GM23338 (cell line): ENCODE measurements around the gene NAALADL2. TPM values are rescaled to one million over a fixed set of nuclear protein-coding genes. Genes with fewer than 3 reads are reported as not detected.

Source experiments
- ATAC-seq: fragments of 200-7000 bp; cut with Tn5 transposase; 3 replicates; pipeline ENCODE4 v1.9.1; 2020
- DNase-seq: peaks from one replicate; pipeline ENCODE4 v3.0.0-alpha.2; 2015; ENCODE audit warnings: low spot score
- H2AFZ ChIP-seq: fragments of 200-600 bp; sonication (generic); 2 replicates; pipeline ENCODE4 v1.8.0; 2016; ENCODE audit warnings: antibody characterized with exemption, mild to moderate bottlenecking, moderate library complexity
- H3F3A ChIP-seq: fragments of 200-600 bp; sonication (generic); replicated peaks from 2 replicates; pipeline ENCODE4 v1.8.0; 2017; ENCODE audit warnings: antibody characterized with exemption, mixed run types, low read depth
- H3K27ac ChIP-seq: fragments of 200-600 bp; sonication (generic); 2 replicates; pipeline ENCODE4 v1.6.1; 2016; ENCODE audit warnings: low read depth
- H3K27me3 ChIP-seq: fragments of 200-600 bp; sonication (generic); 2 replicates; pipeline ENCODE4 v1.8.0; 2016; ENCODE audit warnings: mild to moderate bottlenecking, mixed run types, moderate library complexity; ENCODE audit not compliant: insufficient read depth
- H3K36me3 ChIP-seq: fragments of 200-600 bp; sonication (generic); 2 replicates; pipeline ENCODE4 v1.8.0; 2016; ENCODE audit warnings: mild to moderate bottlenecking; ENCODE audit not compliant: insufficient read depth
- H3K4me1 ChIP-seq: fragments of 200-600 bp; sonication (generic); 2 replicates; pipeline ENCODE4 v1.8.0; 2016; ENCODE audit warnings: mild to moderate bottlenecking, moderate library complexity; ENCODE audit not compliant: insufficient read depth
- H3K4me2 ChIP-seq: fragments of 200-600 bp; sonication (generic); 2 replicates; pipeline ENCODE4 v1.7.1; 2017; ENCODE audit warnings: mixed run types
- H3K4me3 ChIP-seq: fragments of 200-600 bp; sonication (generic); 2 replicates; pipeline ENCODE4 v1.6.1; 2016; ENCODE audit warnings: mixed run types
- H3K79me2 ChIP-seq: fragments of 200-600 bp; sonication (generic); replicated peaks from 2 replicates; pipeline ENCODE4 v1.8.0; 2017; ENCODE audit warnings: mild to moderate bottlenecking; ENCODE audit not compliant: insufficient read depth
- H3K9me2 ChIP-seq: fragments of 200-600 bp; sonication (generic); 2 replicates; pipeline ENCODE4 v1.8.0; 2017; ENCODE audit not compliant: insufficient read depth
- H4K20me1 ChIP-seq: fragments of 200-600 bp; sonication (generic); replicated peaks from 2 replicates; pipeline ENCODE4 v1.8.0; 2017; ENCODE audit warnings: mild to moderate bottlenecking; ENCODE audit not compliant: insufficient read depth
- H3K27ac Mint-ChIP-seq: 2 replicates; pipeline ENCODE4 v1.8.0; 2020; ENCODE audit warnings: inconsistent platforms, mild to moderate bottlenecking, moderate library complexity, mixed read lengths
- H3K27me3 Mint-ChIP-seq: 3 replicates; pipeline ENCODE4 v1.8.0; 2022; ENCODE audit warnings: low read depth, mild to moderate bottlenecking, moderate library complexity, mixed read lengths, inconsistent platforms; ENCODE audit not compliant: insufficient read depth, poor library complexity
- H3K36me3 Mint-ChIP-seq: 3 replicates; pipeline ENCODE4 v1.8.0; 2021; ENCODE audit warnings: low read depth, mild to moderate bottlenecking, inconsistent platforms, moderate library complexity, mixed read lengths
- H3K4me1 Mint-ChIP-seq: 3 replicates; pipeline ENCODE4 v1.8.0; 2020; ENCODE audit warnings: mild to moderate bottlenecking, inconsistent platforms, mixed read lengths
- H3K4me3 Mint-ChIP-seq: 3 replicates; pipeline ENCODE4 v1.8.0; 2021; ENCODE audit warnings: moderate library complexity, mild to moderate bottlenecking, inconsistent platforms, mixed read lengths
- H3K9me3 Mint-ChIP-seq: 3 replicates; pipeline ENCODE4 v1.8.0; 2020; ENCODE audit warnings: moderate library complexity, mild to moderate bottlenecking, inconsistent platforms, mixed read lengths
- CREB1 ChIP-seq: fragments of 250-450 bp; sonication (Bioruptor Pico); IDR thresholded peaks from 2 replicates; pipeline ENCODE4 v1.5.0; 2020; ENCODE audit warnings: low read depth, mild to moderate bottlenecking, moderate library complexity
- CTCF ChIP-seq, 2 experiments: fragments of 200-600 bp in 1 of 2; sonication (generic) in 1 of 2; conservative IDR thresholded peaks; 2 replicates each; pipeline versions ENCODE4 v1.5.1 to v1.6.1; 2016 to 2017; ENCODE audit warnings: antibody characterized with exemption in 2 of 2, low read depth in 2 of 2, mild to moderate bottlenecking in 2 of 2, moderate library complexity in 1 of 2
- ETS1 ChIP-seq: IDR thresholded peaks from 2 replicates; pipeline ENCODE4 v1.6.1; 2016; ENCODE audit warnings: antibody characterized with exemption
- EZH2 ChIP-seq: fragments of 200-600 bp; sonication (generic); IDR thresholded peaks from one replicate; pipeline ENCODE4 v1.8.0; 2017; ENCODE audit warnings: antibody characterized with exemption, mild to moderate bottlenecking, low read depth; ENCODE audit not compliant: unreplicated experiment
- EZH2phosphoT487 ChIP-seq: fragments of 200-600 bp; sonication (generic); IDR thresholded peaks from one replicate; pipeline ENCODE4 v1.8.1; 2018; ENCODE audit warnings: antibody characterized with exemption; ENCODE audit not compliant: unreplicated experiment
- JUNB ChIP-seq: IDR thresholded peaks from one replicate; pipeline ENCODE4 v1.6.1; 2016; ENCODE audit warnings: antibody characterized with exemption; ENCODE audit not compliant: unreplicated experiment
- NANOG ChIP-seq: IDR thresholded peaks from 2 replicates; pipeline ENCODE4 v1.6.1; 2016; ENCODE audit warnings: antibody characterized with exemption, borderline replicate concordance
- POLR2AphosphoS5 ChIP-seq: IDR thresholded peaks from 2 replicates; pipeline ENCODE4 v1.6.1; 2016; ENCODE audit warnings: antibody characterized with exemption, low read depth
- REST ChIP-seq: IDR thresholded peaks from one replicate; pipeline ENCODE4 v1.6.1; 2018; ENCODE audit warnings: antibody characterized with exemption; ENCODE audit not compliant: unreplicated experiment
- STAT1 ChIP-seq: IDR thresholded peaks from one replicate; pipeline ENCODE4 v1.6.1; 2016; ENCODE audit warnings: antibody characterized with exemption; ENCODE audit not compliant: unreplicated experiment
- ZNF114 ChIP-seq: fragments of 250-450 bp; sonication (Bioruptor Pico); IDR thresholded peaks from 2 replicates; pipeline ENCODE4 v1.5.0; 2020; ENCODE audit warnings: mild to moderate bottlenecking, moderate library complexity
- ZNF331 ChIP-seq: fragments of 250-450 bp; sonication (Bioruptor Pico); IDR thresholded peaks from 2 replicates; pipeline ENCODE4 v1.5.0; 2020; ENCODE audit warnings: low read depth, mild to moderate bottlenecking, moderate library complexity
- ZNF462 ChIP-seq: fragments of 250-450 bp; sonication (Bioruptor Pico); IDR thresholded peaks from 2 replicates; pipeline ENCODE4 v1.5.0; 2020; ENCODE audit warnings: mild to moderate bottlenecking, moderate library complexity
- polyA plus RNA-seq: library from polyadenylated mRNA; unstranded; fragments of >200 nt; fragmentation: Nextera tagmentation; extraction: Ambion mirVana; gene quantifications from 2 replicates; pipeline ENCODE4 v1.2.1, GENCODE V29; 2016
- total RNA-seq: library from RNA; depleted of rRNA; stranded (reverse); fragments of >200 nt; shearing (Covaris generic); gene quantifications from 2 replicates; pipeline ENCODE4 v1.2.3, GENCODE V29; 2014

NAALADL2 gene
- total and polyA plus RNA-seq, 2 experiments from 2014 or later = 1.6 to 2.6 TPM

GRCh38 chr3:175159202-175159601 lies 300.1 kb downstream of the NAALADL2 start:
- H3K27ac Mint-ChIP-seq = no peak overlapping the region
- no peak for TF ChIP-seq ETS1
- no peak for TF ChIP-seq REST
- TF ChIP-seq CTCF (conservative IDR thresholded peaks at IDR 0.05; ENCODE audit: low read depth in 2 of 2) = no peak
- no peak for TF ChIP-seq STAT1
- no peak for TF ChIP-seq NANOG
- no peak for TF ChIP-seq ZNF462 (CRISPR knock-in tag)
- no peak for TF ChIP-seq JUNB
- no peak for TF ChIP-seq EZH2phosphoT487
- TF ChIP-seq ZNF114 (CRISPR knock-in tag) = no peak
- no peak for TF ChIP-seq ZNF331
- no peak for TF ChIP-seq POLR2AphosphoS5
- TF ChIP-seq CREB1 (CRISPR knock-in tag) = no peak
- TF ChIP-seq EZH2 = no peak
- H3K36me3 Mint-ChIP-seq = no peaks in the 10 kb centered on the region
- peaks cover 6% of the 10 kb centered on the region; the same call in 2 of the 3 replicates for H3K4me1 Mint-ChIP-seq
- DNase-seq (no peak), ATAC-seq (no peak)
- Histone ChIP-seq H4K20me1 (no peaks in the 10 kb centered on the region), H3K79me2 (no peaks in the 10 kb centered on the region), H3K4me1 (peaks cover 7% of the 10 kb centered on the region; the same call in 1 of the 2 replicates), H3K27ac (no peak overlapping the region), H3K36me3 (no peaks in the 10 kb centered on the region), H3F3A (no peaks in the 10 kb centered on the region), H2AFZ (no peak overlapping the region), H3K27me3 (no peaks in the 10 kb centered on the region), H3K4me2 (no peak overlapping the region), H3K4me3 (no peak overlapping the region), H3K9me2 (no peaks in the 10 kb centered on the region)
- no peak overlapping the region for H3K4me3 Mint-ChIP-seq
- no peaks in the 10 kb centered on the region for H3K9me3 Mint-ChIP-seq
- no peaks in the 10 kb centered on the region for H3K27me3 Mint-ChIP-seq
